Ishikawa (cell line): ENCODE data around the gene PDE5A.

Source experiments
- CEBPB ChIP-seq: IDR thresholded peaks from 2 replicates; pipeline ENCODE4 v1.6.1; 2012
- CREB1 ChIP-seq: IDR thresholded peaks from 2 replicates; pipeline ENCODE4 v1.6.1; 2012; ENCODE audit warnings: low read depth
- EP300 ChIP-seq: IDR thresholded peaks from 2 replicates; pipeline ENCODE4 v1.6.1; 2012; ENCODE audit warnings: borderline replicate concordance
- NFIC ChIP-seq: IDR thresholded peaks from 2 replicates; pipeline ENCODE4 v1.6.1; 2012
- RAD21 ChIP-seq: IDR thresholded peaks from 2 replicates; pipeline ENCODE4 v1.6.1; 2012; ENCODE audit warnings: low read depth
- REST ChIP-seq: IDR thresholded peaks from 2 replicates; pipeline ENCODE4 v1.6.1; 2012; ENCODE audit warnings: low read depth, mild to moderate bottlenecking
- TEAD4 ChIP-seq: IDR thresholded peaks from 2 replicates; pipeline ENCODE4 v1.6.1; 2012
- YY1 ChIP-seq: IDR thresholded peaks from 2 replicates; pipeline ENCODE4 v1.6.1; 2012; ENCODE audit warnings: low read depth
- ZBTB7A ChIP-seq: IDR thresholded peaks from 2 replicates; pipeline ENCODE4 v1.6.1; 2012; ENCODE audit warnings: low read depth

- TF ChIP-seq CREB1 (no peak), ZBTB7A (no peak), YY1 (no peak), CEBPB (no peak), RAD21 (no peak), TEAD4 (no peak), REST (no peak), EP300 (no peak), NFIC (no peak)
Observed at GRCh38 chr4:119657111-119657611, 28.6 kb upstream of the PDE5A start.
